Frontal cortex (tissue), 4 donors: Measurements from ENCODE around the gene KIAA0319L. TPM values are rescaled to one million over a fixed set of nuclear protein-coding genes. Genes with fewer than 3 reads are reported as not detected.

ENCODE experiments used
- DNase-seq, 2 donors: peaks; one replicate each; pipeline ENCODE4 v3.0.0; 2012; ENCODE audit warnings: low spot score in 2 of 2
- FAIRE-seq: peaks from 2 replicates; lab custom pipeline; 2012; peaks lifted over from hg19 to GRCh38; lab: Jason Lieb, UNC
- total RNA-seq: library from RNA; depleted of rRNA; stranded (reverse); fragments of >200 nt; gene quantifications from one replicate; pipeline ENCODE4 v1.2.3, GENCODE V29; 2014
- donor health status: control.
- donor health status: control.
- donor health status: control.

Gene KIAA0319L
- total RNA-seq, 1 donor from 2014 or later = 34.2 TPM

DNA sequence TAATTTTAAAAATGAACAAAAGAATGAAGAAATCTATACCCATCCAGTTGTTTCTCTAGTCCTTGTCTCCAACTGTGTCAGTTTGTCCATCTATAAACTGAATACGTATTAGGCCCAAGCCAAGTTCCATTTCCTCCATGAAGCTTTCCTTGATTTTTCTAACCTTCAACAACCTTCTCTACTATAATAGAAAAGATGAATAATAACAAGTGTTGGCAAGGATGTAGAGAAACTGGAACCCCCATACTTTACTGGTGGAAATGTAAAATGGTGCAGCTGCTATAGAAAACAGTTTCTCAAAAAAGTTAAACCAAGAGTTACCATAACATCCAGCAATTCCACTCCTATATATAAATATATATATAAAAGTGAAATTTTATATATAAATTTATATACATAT is 10.6 kb downstream of the KIAA0319L start:
- no peak for DNase-seq

DNA sequence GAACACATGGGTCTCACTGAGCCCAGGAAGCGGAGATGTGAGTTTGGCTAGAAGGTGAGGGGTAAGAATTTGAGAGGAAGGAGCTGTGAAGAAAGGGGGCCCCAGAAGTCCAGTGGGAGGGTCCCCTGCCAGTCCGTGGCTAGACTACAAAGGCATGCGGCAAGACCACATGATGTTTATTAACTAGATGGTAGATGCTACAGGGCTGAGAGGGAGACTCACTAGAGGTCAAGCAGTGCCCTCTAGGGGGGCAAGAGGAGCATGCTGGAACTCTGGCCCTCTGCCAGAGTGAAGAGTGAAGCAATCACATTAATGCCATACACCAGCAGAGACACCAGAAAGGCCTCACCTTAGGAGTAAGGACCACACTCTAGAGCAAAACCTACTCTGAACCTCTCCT is 12.2 kb downstream of the KIAA0319L start:
- no peak for FAIRE-seq
- peak in 1 of 2 donors; percentile 32 for DNase-seq

More for the DNA sequence above, 10.6 kb downstream of the KIAA0319L start:
- no peak for FAIRE-seq

DNA sequence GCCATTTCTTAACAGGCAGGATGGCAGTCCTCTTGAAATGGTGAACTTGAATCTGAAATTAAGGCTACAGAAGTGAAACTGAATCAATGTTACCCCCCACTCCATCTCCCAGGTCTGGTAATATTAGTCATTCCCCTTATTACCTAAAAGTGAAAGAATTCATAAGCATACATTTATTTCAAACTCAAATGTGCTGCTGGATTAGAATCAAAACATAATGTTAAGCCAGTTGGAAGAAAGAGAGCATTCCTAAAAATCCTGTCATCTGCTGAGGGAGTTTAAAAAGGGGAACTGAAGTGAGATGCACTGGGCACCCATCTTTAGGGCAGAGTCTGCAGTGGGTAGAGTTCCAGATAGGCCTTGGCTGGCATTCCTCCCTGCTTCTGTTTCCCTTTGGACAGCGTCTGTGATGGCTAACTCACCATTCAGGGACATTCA is 17.4 kb downstream of the KIAA0319L start:
- FAIRE-seq (no peak), DNase-seq (no peak)

DNA sequence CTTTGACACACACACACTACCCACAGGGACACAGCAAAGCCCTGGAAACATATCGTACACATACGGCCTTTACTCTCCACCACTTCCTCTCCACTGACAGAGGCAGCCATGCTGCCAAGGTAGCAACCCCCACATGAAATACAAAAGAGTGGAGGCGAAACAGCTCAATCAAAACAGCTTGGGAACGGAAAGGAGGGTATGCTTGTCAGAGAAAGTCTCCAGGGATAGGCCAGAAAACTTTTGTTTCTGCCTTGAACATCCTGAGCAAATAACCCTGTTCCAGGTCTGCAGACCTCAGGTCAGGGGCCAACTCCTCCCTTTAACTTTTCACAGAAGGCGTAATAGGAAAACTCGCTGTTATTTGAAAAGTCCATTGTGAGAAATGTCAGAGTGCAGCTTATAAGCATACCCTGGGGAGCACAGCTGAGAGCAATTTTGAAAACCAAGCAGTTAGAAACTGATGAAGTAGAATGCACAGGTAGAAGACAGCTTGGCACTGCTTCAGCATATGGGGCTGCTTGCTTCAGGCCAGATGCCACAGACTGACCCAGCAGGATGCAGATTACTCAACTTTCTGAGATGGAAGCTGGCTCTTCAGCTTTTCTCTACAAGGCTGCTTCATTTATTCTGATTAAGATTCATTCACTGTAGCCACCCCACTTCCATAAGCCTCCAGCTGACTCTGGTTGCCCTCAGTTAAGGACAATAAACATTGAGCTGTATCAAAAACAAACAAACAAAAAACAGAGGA is 18.0 kb downstream of the KIAA0319L start:
- DNase-seq (no peak), FAIRE-seq (no peak)

DNA sequence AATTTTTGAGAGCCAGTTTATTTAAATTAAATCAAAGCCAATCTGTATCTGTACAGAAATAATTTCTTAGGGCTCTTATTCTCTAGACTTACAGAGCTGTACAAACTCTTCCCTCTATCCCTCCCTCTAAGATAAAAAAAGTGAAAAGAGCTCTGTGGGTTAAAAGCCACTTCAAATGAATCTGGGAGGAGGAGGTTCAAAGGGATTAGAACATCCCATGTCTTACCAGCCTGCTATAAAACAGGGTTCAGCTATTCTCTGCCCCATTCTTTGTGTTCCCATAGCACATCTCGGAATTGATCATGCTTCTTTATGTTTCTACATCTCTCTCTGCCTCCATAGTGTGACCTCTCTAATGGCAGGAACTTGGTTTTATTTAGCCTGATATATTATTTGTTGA is 19.4 kb downstream of the KIAA0319L start:
- DNase-seq = no peak
- FAIRE-seq = no peak

DNA sequence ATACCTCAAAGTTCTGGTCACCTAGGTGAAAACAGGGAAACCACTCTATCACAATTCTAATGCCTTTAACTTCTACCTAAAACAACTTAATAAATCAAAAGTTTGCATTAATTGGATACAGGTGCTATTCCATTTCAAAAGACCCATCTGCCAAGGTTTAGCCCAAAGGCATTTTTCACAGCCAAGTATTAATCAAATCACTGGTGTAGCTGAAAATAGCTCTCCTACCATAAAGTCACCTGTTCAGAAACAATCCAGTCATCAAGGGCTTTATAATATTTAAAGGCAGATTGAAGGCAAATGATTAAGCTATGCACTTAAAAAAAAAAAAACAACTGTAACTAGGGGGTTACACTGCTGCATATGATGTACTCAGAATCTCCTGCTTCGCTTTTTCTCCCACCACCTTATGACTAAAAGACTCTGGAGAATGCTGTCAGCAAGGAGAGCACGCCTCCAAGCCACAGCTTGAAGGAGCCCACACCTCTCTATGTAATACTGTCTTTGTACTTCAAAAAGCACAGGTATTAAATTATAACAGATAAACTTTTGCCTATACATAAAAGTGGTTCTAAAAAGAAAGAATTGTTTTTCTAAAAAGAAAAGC is 20.5 kb downstream of the KIAA0319L start:
- DNase-seq (no peak), FAIRE-seq (no peak)

DNA sequence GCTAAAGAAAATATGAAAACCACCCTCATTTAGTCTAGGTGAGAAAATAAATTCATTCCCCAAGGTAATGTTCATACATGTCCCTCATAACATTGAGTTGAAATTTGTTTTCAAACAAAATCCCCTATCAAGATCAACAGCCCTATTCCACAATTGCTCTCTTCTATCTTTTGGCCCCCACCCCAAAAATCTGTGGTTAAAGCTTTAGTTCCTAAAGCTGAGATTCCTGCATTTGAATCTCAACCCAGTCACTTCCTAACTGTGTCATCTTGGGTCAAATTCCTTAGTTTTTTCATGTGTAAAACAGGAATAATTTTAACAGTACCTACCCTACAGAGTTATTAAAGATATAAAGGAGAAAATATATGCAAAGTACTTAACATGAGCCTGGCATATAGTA is 22.0 kb downstream of the KIAA0319L start:
- DNase-seq (no peak), FAIRE-seq (no peak)

DNA sequence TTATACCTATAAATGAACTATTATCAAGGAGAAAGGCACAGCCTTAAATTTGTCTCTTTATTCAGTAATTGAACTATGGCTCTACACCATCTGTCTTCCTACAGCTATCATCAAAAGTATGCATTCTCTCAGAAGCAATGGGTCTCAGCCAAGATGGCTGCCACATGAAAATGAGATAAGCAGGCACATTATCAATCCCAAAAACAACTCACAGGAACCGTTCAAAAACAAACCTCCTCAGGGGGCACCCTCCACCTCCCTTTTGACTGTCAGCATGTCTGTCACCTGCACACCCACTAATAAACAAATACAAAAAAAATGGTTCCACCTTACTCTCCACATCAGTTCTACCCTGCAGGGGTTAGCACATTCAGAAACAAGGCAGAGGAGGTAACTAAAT is 23.6 kb downstream of the KIAA0319L start:
- no peak for FAIRE-seq
- no peak for DNase-seq

DNA sequence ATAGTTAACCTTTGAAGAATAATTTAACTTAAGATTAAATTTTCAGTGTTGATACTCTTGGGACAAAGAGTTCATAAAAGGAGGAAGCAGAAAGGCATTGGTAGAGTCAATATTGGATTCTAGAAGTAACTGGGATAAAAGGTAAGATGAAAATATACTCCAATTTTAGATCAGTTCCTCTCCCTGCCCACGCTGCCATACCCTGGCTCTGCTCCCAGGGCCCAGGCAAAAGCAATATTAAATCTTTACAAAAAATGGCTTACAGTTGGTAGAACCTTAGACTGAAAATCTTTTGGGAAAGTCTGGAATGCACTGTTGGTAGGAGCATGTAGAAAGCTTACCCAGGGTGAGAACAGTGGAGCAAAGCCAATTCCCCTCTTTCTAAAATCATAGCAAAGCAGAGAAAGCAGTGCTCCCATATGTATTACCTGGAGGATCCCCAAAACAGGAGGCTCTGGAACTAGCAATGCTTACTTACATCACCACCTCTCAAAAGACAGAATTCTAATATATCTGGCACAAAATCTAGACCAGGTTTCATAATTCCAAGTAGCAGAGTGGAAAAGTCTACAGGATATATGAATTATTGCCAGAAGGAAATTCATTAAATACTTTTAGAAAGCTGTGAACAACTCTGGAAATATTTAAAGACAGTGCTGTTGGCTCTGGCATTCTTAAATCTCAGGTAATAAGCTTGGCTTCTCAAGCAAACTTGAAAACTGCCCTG is 24.5 kb downstream of the KIAA0319L start:
- FAIRE-seq (no peak), DNase-seq (no peak)

DNA sequence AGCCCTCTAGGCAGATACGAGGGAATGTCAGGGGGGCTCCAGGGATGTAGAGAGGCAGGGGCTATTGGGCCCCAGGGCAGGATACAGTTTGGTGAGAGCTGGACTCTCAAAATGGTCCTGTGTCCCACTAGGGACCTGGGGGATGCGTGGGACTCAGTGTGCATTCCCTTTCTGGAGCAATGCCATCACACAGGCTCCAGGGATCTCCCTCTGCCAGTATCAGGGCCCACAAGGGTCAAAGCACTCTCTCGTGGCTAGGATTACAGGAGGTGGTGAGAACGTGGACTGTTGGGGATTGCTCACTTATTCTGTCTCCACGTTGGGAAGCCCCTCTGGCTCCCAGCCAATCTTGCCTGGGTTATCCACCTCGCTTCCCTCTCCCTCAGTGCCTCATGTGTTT is 25.8 kb downstream of the KIAA0319L start:
- no peak for FAIRE-seq
- no peak for DNase-seq

DNA sequence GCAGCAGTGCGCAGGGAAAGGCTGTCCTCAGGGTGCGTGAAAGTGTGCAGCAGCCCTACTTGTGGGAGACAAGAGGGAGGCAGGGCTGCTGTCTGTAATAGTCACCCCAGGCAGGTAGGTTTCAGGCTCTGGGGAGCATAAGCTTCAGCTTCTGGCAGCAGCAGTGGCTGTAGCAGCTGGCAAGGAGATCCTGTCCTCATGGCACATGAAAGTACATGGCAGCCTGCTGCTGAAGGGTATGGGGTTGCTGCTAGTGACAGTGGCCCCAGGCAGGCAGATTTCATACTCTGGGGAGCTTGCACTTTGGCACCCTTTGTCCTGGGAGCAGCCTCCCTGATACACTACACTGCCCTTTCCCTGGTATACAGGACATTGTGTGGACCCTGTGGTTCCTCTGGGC is 26.3 kb downstream of the KIAA0319L start:
- no peak for FAIRE-seq
- DNase-seq = no peak

DNA sequence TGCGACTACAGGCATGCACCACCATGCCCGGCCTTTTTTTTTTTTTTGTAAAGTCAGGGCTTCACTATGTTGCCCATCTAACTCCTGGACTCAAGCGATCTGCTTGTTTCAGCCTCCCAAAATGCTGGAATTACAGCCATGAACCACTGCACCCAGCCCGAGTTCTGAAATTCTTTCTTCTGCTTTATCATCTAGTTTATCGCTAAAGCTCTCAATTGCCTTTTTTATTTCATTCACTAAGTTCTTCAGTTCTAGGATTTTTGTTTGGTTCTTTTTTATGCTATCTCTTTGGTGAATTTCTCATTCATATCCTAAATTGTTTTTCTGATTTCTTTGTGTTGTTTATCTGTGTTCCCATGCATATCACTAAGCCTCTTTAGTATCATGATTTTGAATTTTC is 27.0 kb downstream of the KIAA0319L start:
- no peak for FAIRE-seq
- DNase-seq = no peak

DNA sequence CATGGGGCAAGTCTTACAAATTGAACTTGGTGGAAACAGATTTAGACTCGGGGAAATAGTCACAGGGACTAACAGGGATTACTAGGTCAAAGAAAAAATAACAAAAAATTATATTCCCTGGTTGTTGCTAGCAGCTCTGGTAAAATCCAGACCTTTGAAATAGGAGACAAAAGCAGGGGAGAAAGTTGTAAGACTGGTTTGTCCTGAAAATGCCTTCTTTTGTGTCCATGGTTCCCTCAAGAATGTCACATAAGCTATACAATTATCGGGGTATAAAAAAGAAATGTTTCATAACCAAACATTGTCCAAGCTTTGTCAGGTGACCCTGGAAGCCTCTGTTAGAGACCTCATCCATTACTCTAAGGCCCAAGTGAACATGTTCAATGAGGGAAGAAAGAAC is 33.1 kb downstream of the KIAA0319L start:
- no peak for FAIRE-seq
- no peak for DNase-seq

DNA sequence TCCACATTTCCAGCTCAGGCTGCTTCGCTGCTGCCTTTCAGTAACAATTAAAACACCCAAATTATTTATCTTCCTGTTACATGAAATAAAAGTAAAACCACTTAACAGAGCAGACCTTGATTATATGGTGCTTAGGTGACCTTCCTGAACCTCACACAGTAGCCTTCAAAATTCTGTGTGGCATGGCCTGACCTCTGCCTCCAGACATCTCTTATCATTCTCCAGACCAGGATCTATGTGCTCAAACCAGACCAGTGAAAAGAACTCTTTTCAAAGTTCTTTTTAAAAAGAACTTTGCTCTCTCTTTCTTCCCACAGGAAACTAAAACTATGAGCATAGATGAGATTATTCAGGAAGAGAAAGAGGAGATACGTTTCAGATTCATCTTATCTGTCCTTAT is 37.8 kb downstream of the KIAA0319L start:
- DNase-seq = no peak
- no peak for FAIRE-seq

DNA sequence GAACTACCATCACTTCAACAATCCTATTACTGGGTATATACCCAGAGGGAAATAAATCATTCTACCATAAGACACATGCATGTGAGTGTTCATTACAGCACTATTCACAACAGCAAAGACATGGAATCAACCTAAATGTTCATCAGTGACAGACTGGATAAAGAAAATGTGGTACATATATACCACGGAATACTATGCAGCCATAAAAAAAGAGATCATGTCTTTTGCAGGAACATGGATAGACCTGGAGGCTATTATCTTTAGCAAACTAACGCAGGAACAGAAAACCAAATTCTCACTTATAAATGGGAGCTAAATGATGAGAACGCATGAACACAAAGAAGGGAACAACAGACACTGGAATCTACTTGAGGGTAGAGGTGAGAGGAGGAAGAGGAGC is 39.0 kb downstream of the KIAA0319L start:
- DNase-seq (no peak), FAIRE-seq (no peak)

DNA sequence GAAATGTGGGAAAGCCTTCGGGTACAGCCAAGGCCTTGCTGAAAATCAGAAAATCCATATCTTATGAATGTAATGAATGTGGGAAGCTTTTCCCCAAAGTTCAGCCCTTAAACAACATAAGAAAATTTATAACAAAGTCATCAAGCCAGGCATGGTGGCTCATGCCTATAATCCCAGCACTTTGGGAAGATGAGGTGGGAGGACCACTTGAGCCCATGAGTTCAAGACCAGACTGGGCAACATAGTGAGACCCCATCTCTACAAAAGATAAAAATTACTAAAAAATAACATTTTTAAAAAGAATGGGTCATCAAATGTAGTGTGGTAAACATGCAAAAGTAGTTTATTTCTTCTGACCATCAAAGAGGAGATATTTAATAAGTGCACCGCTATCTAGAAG is 45.9 kb downstream of the KIAA0319L start:
- DNase-seq (no peak), FAIRE-seq (no peak)

DNA sequence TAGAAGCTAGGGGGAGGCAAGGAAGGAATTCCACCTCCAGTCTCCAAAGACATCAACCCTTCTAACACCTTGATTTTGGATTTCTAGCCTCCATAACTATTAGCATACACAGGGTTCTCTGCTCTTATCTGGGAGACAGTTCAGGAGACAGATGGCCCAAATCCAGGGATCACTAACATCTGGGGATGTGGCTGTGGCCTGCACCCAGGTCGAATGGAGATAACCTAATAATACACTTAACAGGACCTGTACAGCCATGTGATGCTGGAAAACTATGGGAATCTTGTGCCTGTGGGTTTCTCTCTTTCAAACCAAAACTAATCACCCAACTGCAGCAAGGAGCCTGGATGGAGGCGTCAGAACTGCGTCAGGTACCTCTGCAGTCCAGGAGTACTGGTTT is 47.6 kb downstream of the KIAA0319L start:
- FAIRE-seq = no peak
- no peak for DNase-seq

DNA sequence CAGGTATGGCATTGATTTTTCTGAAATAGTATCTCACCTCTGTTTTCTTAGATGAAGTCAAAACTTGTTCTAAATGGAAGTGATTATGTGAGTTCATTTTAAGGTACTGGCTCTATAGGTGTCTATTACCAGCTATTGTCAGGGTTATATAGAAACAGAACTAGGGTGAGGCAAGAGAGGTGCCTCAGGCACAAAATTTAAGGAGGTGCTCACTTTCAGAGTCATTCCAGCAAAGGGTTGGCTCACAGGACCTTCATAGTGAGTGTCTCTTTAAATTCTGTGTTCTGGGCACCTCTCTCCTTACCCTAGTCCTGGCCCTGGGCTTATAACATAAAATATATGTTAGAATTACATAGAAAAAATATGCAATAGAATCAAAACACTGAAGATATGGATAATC is 49.3 kb downstream of the KIAA0319L start:
- DNase-seq = no peak
- no peak for FAIRE-seq

DNA sequence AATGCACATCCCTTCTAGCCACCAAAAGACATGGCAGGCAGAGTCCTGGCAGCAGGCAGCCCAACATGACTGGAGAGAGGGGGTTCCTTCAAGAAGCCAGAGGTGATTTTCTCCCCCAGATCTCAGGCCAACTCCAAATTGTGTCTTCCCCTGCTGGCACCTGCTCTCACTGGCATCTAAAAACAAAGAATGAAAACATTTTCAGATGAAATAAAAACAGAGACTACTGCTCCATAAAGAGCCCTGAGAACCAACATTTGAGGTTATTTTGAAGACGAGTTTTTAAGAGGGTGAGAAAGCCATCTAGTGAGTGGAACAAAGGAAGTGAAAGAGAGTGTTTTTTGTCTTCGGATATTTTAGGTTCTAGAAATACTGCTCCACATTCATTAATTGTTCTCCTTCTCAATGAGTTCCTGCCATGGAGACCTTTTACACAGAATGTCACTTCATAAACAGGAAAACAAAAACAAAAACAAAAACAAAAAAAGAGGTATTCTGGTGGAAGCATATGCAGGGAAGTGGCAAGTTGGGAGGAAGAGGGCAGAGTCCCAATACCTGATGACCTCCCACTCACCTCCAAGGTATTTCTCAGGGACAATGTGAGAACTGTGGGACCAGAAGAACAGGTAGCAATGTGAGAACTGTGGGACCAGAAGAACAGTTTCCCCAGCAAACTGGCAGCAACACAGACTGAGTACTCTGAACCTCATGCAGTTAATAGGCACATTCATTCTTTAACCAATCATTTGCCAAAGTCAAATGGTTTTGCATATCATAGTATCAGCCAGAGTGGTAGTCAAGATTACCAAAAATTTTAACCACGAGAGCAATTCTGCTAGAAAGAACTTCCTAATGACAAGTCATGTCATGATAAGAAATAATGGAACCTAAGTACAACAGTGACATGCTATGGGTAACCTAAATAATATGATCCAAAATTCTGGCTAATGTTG is 50.0 kb downstream of the KIAA0319L start:
- FAIRE-seq (no peak), DNase-seq (no peak)
